ENCODE data around the gene SHC3. TPM values are rescaled to one million over a fixed set of nuclear protein-coding genes. Genes with fewer than 3 reads are reported as not detected.

The SHC3 gene
- total RNA-seq, 4 donors from 2014 or later = 1.1 to 11.4 (median 3.4) TPM

GRCh38 chr9:89046832-89047231, 131.8 kb downstream of the SHC3 start:
- Histone ChIP-seq H3K27me3 (no peaks in the 10 kb centered on the region), H3K36me3 (no peaks in the 10 kb centered on the region), H3K9me3 (no peaks in the 10 kb centered on the region), H3K4me1 (no peaks in the 10 kb centered on the region), H3K4me3 (peak overlapping the region in 1 of 4 donors; percentile 22), H3K27ac (no peak overlapping the region)
- DNase-seq (ENCODE audit: low spot score in 2 of 2) = peak in 1 of 2 donors; percentile 36
- peak in 1 of 2 donors; percentile 30 for TF ChIP-seq EP300 (IDR thresholded peaks at IDR 0.05)
- no peak for TF ChIP-seq POLR2A (IDR thresholded peaks at IDR 0.05)
- no peak for TF ChIP-seq CTCF (IDR thresholded peaks at IDR 0.05)
- WGBS, 2 donors = 62 to 63% methylated on average over 2 of the region's 2 CpGs

- no peak for DNase-seq (ENCODE audit: low spot score in 2 of 2)
- TF ChIP-seq EP300 (IDR thresholded peaks at IDR 0.05) (no peak), CTCF (IDR thresholded peaks at IDR 0.05) (no peak), POLR2A (IDR thresholded peaks at IDR 0.05) (no peak)
- 86 to 89% methylated on average over 4 of the region's 4 CpGs for WGBS, 2 donors
Measured at GRCh38 chr9:89044881-89045280, 133.7 kb downstream of the SHC3 start.

GRCh38 chr9:89044104-89044503, 134.5 kb downstream of the SHC3 start:
- TF ChIP-seq CTCF (IDR thresholded peaks at IDR 0.05) = no peak
- TF ChIP-seq EP300 (IDR thresholded peaks at IDR 0.05) = no peak
- no peak for TF ChIP-seq POLR2A (IDR thresholded peaks at IDR 0.05)
- Histone ChIP-seq H3K27ac (no peak overlapping the region), H3K27me3 (no peaks in the 10 kb centered on the region), H3K9me3 (no peaks in the 10 kb centered on the region), H3K4me3 (no peak overlapping the region), H3K4me1 (peaks cover 0 to 2% (median 0%) of the 10 kb centered on the region in 4 donors), H3K36me3 (no peaks in the 10 kb centered on the region)
- no peak for DNase-seq (ENCODE audit: low spot score in 2 of 2)
- whole genome bisulfite sequencing, 2 donors = 91 to 92% methylated on average over 2 of the region's 2 CpGs

More at GRCh38 chr9:89044881-89045280, 133.7 kb downstream of the SHC3 start:
- H3K4me1 ChIP-seq = no peaks in the 10 kb centered on the region
- H3K9me3 ChIP-seq = no peaks in the 10 kb centered on the region
- H3K27ac ChIP-seq = no peak overlapping the region
- no peak overlapping the region for H3K4me3 ChIP-seq
- no peaks in the 10 kb centered on the region for H3K36me3 ChIP-seq
- no peaks in the 10 kb centered on the region for H3K27me3 ChIP-seq

- Histone ChIP-seq H3K4me3 (no peak overlapping the region), H3K4me1 (peaks cover 0 to 11% (median 4%) of the 10 kb centered on the region in 4 donors), H3K9me3 (no peaks in the 10 kb centered on the region), H3K27ac (no peak overlapping the region), H3K27me3 (no peaks in the 10 kb centered on the region), H3K36me3 (no peaks in the 10 kb centered on the region)
- no peak for DNase-seq (ENCODE audit: low spot score in 2 of 2)
- no peak for TF ChIP-seq POLR2A (IDR thresholded peaks at IDR 0.05)
- TF ChIP-seq EP300 (IDR thresholded peaks at IDR 0.05) = no peak
- TF ChIP-seq CTCF (IDR thresholded peaks at IDR 0.05) = no peak
- 89 to 94% methylated on average over 9 of the region's 9 CpGs for WGBS, 2 donors
Measured at GRCh38 chr9:89042984-89043383, 135.6 kb downstream of the SHC3 start.

- DNase-seq (ENCODE audit: low spot score in 2 of 2) = no peak
- peaks cover 0 to 16% (median 4%) of the 10 kb centered on the region in 4 donors for H3K4me1 ChIP-seq
- no peaks in the 10 kb centered on the region for H3K36me3 ChIP-seq
- no peaks in the 10 kb centered on the region for H3K9me3 ChIP-seq
- TF ChIP-seq POLR2A (IDR thresholded peaks at IDR 0.05) (no peak), CTCF (IDR thresholded peaks at IDR 0.05) (no peak), EP300 (IDR thresholded peaks at IDR 0.05) (no peak)
- no peaks in the 10 kb centered on the region for H3K27me3 ChIP-seq
- H3K27ac ChIP-seq = no peak overlapping the region
- WGBS, 2 donors = 95 to 100% methylated on average over 2 of the region's 2 CpGs
- no peak overlapping the region for H3K4me3 ChIP-seq
Measured at GRCh38 chr9:89039664-89040063, 139.0 kb downstream of the SHC3 start.
